Measurements from ENCODE around the gene PRKACB.

DNA sequence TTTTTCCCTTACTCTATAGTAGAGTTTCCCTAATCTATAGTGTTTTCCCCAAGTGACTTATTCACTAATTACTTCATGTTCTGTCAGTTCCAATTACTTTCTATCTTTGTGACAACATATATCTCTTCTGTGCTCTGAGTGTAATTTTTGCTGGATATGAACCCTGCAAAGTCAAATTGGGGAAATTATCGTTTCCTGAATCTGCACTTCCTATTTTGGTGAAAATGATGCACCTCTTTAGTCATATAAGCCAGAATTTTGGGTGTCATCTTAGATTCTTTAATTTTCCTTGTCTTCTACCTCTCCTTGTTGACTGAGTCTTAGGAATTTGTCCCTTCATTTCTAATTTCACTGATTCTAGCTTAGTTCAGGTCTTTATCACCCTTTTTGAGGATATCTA, 33.4 kb upstream of the PRKACB start:
- no peak for TF ChIP-seq POLR2A (IDR thresholded peaks at IDR 0.05)
- TF ChIP-seq, protein P1, sequence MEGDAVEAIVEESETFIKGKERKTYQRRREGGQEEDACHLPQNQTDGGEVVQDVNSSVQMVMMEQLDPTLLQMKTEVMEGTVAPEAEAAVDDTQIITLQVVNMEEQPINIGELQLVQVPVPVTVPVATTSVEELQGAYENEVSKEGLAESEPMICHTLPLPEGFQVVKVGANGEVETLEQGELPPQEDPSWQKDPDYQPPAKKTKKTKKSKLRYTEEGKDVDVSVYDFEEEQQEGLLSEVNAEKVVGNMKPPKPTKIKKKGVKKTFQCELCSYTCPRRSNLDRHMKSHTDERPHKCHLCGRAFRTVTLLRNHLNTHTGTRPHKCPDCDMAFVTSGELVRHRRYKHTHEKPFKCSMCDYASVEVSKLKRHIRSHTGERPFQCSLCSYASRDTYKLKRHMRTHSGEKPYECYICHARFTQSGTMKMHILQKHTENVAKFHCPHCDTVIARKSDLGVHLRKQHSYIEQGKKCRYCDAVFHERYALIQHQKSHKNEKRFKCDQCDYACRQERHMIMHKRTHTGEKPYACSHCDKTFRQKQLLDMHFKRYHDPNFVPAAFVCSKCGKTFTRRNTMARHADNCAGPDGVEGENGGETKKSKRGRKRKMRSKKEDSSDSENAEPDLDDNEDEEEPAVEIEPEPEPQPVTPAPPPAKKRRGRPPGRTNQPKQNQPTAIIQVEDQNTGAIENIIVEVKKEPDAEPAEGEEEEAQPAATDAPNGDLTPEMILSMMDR (IDR thresholded peaks at IDR 0.05), result no peak

Data from uterus (tissue), 2 donors.